HG03175 (cell line): Measurements from ENCODE around the gene TARM1.
"Not testable (repeated sequence)": the region's sequence is repeated elsewhere in the genome, so short reads cannot be mapped to it uniquely, and the experiment has no call there.

Experiments used
- ATAC-seq: cut with Tn5 transposase; IDR thresholded peaks from one replicate; pipeline ENCODE4 v1.9.1; 2021; ENCODE audit warnings: mild to moderate bottlenecking, moderate library complexity; ENCODE audit not compliant: unreplicated experiment

Gene TARM1

DNA sequence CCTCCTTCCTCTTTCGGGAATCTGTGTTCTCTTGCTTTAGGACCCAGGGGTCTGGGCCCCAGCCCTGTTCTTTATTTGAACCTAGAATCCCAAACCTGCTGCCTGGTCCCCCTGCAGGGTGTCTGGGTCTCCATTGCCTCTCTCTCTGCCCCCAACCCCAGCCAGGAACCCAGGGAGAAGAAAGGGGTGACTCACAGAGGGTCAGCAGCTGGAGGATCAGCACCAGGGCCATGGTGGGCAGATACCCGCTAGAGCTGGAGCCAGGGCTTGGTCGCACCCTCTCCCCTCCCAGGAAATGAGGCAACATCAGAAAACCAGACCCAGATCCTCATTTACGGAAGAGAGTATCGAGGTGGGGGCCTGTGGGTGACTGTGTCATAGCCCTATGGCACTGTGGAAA, 19.4 kb upstream of the TARM1 start, which contains the start of gene OSCAR:
Gene OSCAR (minus strand): TSS at position 243 of the 400 bp plus-strand sequence. CDS start 11 bp downstream, at position 232.
- no peak for ATAC-seq

DNA sequence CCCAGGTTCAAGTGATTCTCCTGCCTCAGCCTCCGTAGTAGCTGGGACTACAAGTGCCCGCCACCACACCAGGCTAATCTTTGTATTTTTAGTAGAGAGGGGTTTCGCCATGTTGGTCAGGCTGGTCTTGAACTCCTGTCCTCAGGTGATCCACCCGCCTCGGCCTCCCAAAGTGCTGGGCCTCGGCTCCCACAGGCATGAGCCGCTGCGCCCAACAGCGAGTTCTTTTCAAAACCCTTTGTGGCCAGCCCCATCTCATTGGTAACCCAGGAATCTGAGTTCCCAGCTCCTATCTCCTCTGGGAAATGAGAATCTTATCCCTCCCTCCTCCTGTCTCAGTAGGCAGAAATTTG, 18.7 kb upstream of the TARM1 start:
- ATAC-seq = not testable (repeated sequence)

DNA sequence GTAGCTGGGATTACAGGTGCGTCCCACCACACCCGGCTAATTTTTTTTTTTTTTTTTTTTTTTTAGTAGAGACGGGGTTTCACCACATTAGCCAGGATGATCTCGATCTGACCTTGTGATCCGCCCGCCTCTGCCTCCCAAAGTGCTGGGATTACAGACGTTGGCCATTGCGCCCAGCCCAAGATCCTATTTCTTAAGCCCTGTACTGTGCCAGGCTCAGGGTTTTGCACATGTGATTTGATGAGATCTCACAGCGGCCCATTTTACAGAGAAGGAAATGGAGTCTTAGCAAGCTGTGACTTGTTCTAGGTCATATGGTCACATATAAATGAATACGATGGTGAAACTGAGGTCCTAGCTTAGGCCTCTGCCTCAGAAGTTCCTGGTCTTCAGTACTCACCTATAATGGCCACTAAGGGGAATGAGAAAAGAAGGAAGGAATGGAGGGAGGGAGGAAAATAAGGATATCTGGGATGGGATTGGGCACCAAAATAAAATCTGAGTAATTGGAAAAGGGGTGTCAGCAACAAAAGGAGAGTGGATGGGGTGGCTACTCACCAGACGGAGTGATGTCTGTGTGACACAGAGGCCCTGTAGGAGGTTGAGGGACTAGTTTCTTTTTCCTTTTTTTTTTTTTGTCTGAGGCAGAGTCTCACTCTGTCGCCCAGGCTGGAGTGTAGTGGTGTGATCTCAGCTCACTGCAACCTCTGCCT, 18.2 kb upstream of the TARM1 start:
- no peak for ATAC-seq

DNA sequence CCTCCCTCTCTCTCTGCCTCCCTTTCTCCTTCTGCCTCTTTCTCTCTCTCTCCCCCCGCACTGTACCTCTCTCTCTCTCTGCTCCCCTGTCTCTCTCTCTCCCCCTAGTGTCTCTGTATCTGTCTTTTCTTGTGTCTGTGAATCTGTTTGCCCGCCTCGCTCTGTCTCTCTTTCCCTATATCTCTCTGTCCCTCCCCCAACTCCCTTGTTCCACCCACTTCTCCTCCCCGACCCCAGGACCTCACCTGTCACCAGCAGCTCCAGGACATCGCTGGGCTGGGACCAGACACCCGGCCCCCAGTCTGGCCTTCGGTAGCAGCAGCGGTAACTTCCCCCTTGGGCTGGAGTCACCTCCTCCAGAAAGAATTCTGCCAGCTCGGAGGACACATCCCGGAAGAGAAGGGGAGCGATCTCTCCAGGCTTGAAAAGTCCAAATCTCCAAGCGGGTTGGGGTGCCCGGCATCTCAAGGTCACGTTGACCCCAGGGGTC, 15.5 kb upstream of the TARM1 start:
- no peak for ATAC-seq

DNA sequence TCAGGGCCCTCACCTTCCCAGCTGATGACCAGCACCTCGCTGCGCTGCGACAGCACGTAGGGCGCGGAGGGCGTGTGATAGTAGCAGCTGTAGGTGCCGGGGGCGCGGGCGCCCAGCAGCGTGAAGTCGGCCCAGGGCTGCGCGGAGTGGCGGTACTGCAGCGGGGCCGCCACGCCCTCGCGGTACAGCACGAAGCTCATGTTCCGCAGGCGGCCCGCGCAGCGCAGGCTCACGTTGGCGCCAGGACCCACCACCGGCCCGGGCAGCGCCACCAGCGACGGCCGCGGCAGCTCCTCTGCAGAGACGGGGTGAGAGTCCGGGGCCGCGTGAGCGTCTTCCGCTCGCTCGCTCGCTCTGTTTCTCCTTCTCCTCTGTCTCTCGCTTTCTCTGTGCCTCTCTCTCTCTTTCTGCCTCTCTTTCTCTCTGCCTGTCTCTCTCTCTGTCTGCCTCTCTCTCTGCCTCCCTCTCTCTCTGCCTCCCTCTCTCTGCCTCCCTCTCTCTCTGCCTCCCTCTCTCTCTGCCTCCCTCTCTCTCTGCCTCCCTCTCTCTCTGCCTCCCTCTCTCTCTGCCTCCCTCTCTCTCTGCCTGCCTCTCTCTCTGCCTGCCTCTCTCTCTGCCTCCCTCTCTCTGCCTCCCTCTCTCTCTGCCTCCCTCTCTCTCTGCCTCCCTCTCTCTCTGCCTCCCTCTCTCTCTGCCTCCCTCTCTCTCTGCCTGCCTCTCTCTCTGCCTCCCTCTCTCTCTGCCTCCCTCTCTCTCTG, 14.9 kb upstream of the TARM1 start:
- ATAC-seq = not testable (repeated sequence)

DNA sequence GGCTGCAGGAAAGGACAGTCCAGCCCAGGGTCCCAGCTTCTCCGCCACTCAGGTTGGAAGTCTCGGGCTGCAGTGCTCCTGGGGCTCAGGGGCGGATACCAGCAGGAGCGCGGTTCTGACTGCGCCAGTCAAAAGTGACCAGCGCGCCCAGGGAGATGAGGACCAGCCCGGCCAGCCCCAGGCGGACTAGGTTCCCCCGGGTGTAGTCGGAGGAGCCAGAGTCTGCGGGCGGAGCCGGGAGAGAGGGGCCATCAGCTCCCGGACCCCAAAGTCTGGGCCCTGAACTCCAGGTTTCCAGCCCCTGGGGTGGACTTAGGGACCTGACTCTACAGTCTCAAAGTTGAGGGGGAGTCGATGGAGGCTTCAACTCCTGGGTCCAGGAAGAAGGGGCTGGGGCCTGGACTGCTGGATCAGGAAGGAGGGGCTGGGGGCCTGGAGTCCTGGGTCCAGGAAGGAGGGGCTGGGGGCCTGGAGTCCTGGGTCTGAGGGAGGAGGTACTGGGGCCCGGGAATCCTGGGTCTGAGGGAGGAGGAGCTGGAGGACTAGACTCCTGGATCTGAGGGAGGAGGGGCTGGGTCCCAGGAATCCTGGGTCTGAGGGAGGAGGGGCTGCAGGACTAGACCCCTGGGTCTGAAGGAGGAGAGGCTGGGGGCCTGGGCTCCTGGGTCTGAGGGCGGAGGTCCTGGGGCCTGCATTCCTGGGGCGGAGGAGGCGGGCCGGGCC, 14.1 kb upstream of the TARM1 start:
- ATAC-seq = no peak

DNA sequence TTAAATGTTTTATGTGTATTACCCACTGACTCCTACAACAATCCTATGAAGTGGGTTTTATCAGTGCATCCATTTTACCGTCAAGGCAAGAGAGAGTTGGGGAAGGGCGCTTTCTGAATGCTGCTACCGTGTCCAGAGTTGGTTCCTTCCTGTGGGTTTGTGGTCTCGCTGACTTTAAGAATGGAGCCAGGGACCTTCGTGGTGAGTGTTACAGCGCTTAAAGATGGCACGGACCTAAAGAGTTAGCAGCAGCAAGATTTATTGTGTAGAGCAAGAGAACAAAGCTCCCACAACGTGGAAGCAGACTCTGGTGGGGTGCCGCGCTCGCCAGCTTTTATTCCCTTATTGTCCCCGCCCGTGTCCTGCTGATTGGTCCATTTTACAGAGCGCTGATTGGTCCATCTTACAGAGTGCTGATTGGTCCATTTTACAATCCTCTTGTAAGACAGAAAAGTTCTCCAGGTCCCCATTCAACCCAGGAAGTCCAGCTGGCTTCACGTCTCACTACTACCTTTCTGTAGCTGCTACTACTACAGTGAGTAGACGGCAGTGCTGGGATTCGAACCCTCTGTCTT, 13.3 kb upstream of the TARM1 start:
- ATAC-seq = no peak

DNA sequence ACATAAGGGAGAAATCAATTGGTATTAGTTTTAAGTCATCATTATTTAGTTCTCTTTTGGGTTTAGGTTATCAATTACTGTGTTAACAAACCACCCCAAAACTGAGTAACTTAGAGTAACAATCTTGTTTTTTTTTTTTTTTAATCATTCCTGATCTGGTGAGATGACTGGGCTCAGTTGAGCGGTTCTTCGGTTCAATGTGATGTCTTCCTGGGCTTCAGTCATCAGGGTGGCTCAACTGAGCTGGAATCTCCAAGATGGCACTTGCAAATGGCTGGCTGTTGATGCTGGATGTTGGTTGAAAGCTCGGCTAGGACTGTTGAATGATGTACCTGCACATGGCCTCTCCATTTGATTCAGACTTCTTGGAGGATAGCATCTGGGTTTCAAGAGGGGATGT, 3.2 kb upstream of the TARM1 start:
- ATAC-seq = no peak

DNA sequence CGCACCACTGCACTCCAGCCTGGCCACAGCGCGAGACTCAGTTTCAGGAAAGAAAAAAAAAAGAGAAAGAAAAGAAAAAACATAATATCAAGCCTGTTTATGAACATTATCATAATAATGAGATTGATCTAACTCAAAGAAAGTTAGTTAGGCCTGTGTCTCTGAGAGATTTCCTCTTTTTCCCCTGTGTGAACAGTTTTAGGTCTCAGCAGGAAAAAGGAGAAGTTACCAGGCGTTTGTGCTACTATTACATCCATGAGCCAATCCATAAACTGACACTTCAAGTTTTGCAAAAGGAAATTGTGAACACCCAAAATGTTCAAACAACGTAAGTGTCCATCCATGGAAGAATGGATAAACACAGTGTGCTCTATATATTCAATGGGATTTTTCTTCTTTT, 3.8 kb downstream of the TARM1 start:
- ATAC-seq = no peak

DNA sequence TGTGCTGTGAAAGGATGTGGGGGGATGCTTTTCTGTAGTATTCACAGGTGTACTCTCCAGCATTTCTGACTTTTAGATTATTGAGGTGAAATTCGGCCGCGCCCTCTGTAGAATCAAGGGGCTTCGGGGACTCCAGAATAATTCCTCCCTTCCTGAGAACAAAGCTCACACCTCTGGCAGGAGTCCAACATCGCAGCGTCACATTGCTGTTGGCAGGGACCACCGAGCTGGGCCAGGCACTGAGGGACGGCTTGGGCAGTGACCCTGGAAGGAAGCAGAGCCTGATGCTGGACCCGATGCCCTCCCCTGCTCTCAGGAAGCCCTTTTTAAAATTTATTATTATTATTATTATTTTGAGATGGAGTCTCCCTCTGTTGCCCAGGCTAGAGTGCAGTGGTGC, 6.3 kb downstream of the TARM1 start:
- no peak for ATAC-seq

DNA sequence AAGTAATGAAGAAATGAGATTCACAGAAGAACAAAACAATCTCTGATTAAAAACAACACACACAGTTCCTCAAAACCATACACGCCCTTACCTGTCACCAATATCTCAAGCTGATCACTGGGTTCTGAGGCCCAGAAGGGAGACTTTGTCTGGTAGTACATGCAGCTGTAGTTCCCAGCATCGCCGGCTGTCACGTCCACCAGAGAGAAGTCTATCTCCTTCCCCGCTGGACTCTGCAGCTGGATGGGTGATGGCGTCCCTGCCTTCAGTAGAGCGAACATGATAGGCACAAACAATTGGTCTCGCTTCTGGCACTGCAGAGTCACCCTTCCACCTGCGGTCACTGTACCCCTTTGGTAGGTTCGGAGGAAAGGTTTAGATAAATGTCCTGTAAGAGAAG, 7.3 kb downstream of the TARM1 start:
- ATAC-seq = no peak

DNA sequence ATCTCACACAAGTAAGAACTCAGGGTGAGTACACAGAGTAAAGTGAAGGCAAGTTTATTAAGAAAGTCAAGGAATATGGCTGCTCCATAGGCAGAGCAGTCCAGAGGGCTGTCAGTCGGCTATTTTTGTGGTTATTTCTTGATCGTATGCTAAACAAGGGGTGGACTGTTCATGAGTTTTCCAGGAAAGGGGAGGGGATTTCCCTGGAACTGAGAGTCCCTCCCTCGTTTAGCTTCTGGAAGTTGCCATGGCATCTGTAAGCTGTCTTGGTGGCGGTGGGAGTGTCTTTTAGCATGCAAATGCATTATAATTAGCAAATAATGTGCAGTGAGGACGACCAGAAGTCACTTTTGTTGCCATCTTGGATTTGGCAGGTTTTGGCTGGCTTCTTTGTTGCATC, 11.7 kb downstream of the TARM1 start:
- ATAC-seq = no peak

DNA sequence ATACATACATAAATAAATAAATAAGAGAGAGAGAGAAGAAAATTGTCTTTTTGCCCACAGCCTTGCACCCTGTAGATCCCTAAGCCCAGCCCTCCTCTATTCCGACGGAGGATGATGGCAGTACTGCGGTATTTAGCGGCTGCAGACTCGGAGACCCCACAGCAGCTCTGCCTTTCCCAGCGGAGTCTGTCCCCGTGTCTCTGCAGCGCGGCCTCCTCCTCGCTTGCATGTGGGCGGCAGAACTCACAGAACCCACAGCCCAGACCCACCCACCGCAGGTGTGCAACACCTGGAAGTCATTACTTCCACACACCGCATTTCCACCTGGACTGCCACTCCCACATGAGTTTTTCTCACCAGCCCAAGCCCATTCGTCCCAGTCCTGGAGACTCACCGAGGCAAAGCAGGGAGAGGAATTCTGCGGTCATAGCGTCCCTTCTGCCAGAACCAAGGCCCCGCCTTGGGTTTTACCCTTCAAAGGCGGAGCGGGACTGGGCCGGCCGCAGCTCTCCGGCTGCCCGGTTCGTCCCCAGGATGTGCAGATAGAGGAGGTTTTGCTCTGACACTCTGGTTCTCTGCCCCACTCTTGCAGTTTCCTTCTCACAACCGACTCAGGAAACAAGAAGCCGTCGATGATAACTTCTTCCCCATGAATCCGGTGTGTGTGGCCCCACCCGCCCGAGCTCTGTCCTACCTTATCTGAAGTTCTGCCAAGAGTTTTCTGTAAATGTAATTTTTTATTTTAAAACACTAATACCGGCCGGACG, 17.6 kb downstream of the TARM1 start, which contains the start of gene VSTM1:
Gene VSTM1 (minus strand): TSS at position 548 of the 767 bp plus-strand sequence. CDS start 120 bp downstream, at position 428.
- no peak for ATAC-seq

DNA sequence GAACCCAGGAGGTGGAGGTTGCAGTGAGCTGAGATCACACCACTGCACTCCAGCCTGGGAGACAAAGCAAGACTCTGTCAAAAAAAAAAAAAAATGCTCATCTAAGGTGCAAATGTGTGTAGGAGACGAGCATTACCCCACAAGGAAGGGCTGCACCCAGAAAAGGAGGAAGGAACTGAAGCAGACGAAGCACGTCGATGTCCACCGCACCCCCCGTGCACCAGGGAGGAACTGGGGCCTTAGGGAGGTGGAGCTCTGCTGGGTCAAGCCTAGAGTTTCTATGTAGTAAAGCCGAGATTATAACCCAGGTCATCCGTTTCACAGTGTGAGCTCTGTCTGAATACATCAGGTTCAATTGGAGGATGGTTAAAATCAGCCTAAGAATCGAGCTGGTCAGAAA, 18.5 kb downstream of the TARM1 start:
- no peak for ATAC-seq

DNA sequence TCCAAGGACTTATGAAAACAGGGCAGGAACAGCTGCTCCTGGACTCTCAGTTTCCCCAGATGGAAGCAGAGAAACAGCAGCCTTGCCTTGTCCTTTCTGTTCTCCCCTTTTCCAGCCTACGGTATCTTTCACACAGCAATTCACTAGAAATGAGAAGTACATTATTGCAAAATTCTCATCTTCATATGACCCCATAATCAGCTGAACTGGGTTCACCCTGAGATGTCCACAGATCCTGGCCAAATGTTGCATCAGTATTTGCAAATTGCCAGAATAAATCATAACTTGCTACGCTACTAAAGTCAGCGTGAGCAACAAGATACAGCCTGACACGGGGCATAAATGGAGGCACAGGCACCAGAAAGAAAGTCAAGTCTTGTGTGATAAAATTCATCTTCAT, 33.5 kb downstream of the TARM1 start:
- no peak for ATAC-seq

DNA sequence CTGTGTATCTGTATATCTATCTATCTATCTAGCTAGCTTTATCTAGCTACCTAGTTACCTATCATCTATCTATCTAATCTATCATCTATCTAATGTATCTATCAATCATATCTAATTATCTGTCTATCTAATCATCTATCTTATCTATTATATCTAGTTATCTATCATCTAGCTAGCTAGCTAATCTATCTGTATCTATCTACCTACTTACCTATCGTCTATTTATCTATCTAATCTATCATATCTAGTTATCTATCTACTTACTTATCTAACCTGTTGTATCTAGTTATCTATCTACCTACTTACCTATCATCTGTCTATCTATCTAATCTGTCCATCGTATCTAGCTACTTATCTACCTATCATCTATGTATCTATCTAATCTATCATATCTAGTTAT, 35.4 kb downstream of the TARM1 start:
- ATAC-seq = no peak

DNA sequence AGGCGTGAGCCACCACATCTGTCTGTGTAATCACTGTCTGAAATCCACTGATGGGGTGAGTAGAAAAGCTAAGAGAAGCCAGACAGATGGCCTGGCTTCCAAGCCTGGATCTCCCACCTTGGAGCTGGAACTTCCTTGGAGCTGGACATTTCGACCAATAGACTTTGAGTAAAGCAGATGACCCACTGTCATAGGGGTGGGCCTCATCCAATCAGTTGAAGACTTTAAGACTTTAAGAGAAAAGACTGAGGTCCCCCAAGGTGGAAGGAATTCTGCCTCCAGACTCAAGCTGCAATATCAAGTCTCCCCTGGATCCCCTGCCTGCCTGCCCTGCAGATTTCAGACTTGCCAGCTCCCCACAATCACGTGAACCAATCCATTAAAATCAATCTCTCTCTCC, 38.2 kb downstream of the TARM1 start:
- ATAC-seq = no peak

DNA sequence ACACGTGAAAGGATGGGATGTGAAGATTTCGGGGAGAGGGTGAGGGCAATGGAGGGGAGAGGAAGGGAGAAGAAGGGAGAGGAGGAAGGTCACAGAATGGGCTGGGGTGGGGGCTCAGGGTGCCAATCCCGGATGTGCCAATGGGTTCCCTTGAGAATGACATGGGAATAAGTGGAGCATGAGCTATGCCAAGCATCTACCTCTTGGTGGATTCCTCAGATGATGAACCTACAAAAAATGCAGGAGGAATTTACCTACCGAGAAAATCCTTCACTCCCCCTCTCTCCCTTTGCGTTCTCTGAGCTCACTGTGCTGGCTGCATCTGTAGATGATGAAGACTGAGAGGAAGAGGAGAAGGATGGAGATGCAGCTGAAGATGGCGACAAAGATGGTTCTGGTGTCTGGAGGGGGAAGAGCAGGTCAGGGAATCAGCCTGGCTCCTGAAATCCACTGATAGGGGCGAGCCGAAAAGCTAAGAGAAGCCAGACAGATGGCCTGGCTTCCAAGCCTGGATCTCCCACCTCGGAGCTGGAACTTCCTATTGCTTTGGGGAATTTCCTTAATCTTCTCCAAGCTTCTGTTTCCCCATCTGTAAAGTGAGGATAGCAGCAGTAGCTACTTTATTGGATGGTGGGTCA, 39.1 kb downstream of the TARM1 start:
- ATAC-seq = no peak

DNA sequence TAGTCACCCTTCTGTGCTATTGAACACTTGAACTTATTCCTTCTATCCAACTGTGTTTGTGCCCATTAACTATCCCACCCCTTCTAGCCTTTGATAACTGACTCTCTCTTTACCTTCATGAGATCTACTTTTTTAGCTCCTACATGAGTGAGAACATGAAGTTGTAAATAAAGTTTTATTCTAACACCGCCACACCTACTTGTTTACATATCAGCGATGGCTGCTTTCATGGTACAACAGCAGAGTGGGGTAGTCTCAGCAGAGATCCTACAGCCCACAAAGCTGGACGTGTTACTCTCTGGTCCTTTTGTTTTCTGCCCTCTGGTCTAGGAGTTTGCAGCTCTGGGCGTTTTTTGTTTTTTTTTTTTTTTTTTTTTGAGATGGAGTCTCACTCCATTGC, 41.2 kb downstream of the TARM1 start:
- ATAC-seq = no peak

DNA sequence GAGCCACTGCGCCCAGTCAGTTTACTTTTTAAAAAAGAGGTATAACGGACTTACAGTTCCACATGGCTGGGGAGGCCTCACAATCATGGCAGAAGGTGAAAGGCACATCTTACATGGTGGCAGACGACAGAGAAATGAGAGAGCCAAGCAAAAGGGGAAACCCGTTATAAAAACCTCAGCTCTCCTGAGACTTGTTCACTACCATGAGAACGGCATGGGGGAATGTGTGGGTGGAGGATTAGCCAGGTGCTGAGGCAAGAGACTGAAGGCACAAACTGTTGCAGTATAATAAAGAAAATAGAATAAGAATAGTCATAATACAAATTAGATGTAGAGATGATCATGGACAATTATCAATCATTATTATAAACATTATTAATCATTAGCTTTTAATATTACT, 44.6 kb downstream of the TARM1 start:
- ATAC-seq = not testable (repeated sequence)
